ENCODE data around the gene OPHN1.

Gene OPHN1

DNA sequence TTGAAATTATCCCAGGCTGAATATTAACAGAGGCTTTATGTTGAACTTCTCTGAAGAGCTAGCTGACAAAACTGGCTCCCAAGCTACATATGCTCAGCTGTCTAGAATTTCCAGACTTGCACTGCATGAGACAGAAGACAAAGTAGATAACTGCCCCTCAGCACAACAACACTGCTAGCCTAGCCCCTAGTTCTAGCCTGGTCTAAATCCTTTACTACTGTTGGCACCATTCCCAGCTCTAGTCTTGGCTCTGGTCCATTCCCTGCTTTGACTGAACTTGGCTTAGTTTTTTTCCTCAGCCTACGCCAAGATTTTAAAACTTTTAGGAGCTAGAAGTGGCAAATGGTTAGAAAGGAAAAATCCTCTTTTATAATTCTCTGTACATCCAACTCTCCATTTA lies 7.6 kb upstream of the OPHN1 start:
- Histone ChIP-seq H3K27ac (ENCODE audit: low read depth, low read length) (no peak overlapping the region), H3K9ac (ENCODE audit: low read length) (no peak overlapping the region), H3K27me3 (ENCODE audit: control insufficient read depth, insufficient read depth, low read length) (no peaks in the 10 kb centered on the region), H3K4me1 (ENCODE audit: control insufficient read depth, insufficient read depth, low read length) (peaks cover 5% of the 10 kb centered on the region), H3K36me3 (ENCODE audit: control insufficient read depth, insufficient read depth, low read length) (no peaks in the 10 kb centered on the region), H3K4me3 (ENCODE audit: low read length) (no peak overlapping the region)

DNA sequence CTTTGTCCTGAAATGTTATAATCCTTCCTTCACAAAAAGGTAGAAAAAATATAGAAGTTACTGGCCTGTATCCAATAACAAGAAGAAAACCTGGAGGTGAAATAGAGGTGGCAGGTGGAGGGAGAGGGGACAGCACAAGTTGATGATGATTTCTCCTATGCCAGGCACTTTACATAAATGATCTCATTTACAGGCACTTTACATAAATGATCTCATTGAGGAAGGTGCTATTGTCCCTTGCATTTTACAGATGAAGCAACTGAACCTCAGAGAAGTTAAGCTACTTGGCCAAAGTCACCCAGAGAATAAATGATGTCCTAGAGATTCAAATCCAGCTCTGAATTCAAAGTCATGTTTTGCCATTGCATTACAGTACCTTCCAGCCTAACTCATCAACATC lies 7.1 kb upstream of the OPHN1 start:
- H3K36me3 ChIP-seq (ENCODE audit: control insufficient read depth, insufficient read depth, low read length) = no peaks in the 10 kb centered on the region
- H3K4me1 ChIP-seq (ENCODE audit: control insufficient read depth, insufficient read depth, low read length) = peaks cover 5% of the 10 kb centered on the region
- H3K27ac ChIP-seq (ENCODE audit: low read depth, low read length) = no peak overlapping the region
- H3K4me3 ChIP-seq (ENCODE audit: low read length) = no peak overlapping the region
- no peak overlapping the region for H3K9ac ChIP-seq (ENCODE audit: low read length)
- H3K27me3 ChIP-seq (ENCODE audit: control insufficient read depth, insufficient read depth, low read length) = no peaks in the 10 kb centered on the region

DNA sequence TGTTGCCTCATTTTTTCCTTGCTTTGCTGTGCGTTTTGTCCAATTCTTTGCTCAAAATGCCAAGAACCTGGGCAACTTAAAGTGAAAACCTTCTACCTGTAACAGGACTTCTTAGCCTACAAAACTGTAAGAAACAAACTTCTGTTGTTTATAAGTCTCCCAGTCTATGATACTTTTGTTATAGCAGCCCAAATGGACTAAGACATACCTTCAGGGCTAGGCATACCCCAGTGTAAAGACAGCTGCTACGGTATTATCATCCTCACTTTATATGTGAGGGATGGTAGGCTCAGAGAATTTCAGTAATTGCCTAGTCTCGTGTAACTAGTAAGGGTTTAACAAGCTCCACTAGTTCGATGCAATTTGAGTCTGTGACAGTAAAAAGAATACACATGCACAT lies 6.0 kb upstream of the OPHN1 start:
- Histone ChIP-seq H3K27me3 (ENCODE audit: control insufficient read depth, insufficient read depth, low read length) (no peaks in the 10 kb centered on the region), H3K36me3 (ENCODE audit: control insufficient read depth, insufficient read depth, low read length) (no peaks in the 10 kb centered on the region), H3K27ac (ENCODE audit: low read depth, low read length) (no peak overlapping the region), H3K4me1 (ENCODE audit: control insufficient read depth, insufficient read depth, low read length) (peaks cover 6% of the 10 kb centered on the region), H3K4me3 (ENCODE audit: low read length) (no peak overlapping the region), H3K9ac (ENCODE audit: low read length) (no peak overlapping the region)

DNA sequence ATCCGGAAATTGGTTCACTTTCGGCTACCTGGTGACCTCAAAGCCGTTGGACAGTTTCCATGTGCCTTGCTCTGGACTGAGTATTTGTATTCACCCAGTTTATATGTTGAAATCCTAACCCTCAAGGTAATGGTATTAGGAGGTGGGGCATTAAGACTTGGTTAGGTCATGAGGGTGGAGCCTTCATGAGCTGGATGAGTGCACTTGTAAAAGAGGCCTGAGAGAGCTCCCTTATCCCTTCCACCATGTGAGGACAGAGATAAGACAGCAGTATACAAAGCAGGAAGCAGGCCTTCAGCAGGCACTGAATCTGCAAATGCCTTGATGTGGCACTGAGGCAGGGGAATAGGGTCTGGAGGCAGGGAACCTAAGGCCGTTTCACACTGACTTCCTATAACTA lies 5.3 kb upstream of the OPHN1 start:
- Histone ChIP-seq H3K27ac (ENCODE audit: low read depth, low read length) (no peak overlapping the region), H3K9ac (ENCODE audit: low read length) (no peak overlapping the region), H3K27me3 (ENCODE audit: control insufficient read depth, insufficient read depth, low read length) (no peaks in the 10 kb centered on the region)

DNA sequence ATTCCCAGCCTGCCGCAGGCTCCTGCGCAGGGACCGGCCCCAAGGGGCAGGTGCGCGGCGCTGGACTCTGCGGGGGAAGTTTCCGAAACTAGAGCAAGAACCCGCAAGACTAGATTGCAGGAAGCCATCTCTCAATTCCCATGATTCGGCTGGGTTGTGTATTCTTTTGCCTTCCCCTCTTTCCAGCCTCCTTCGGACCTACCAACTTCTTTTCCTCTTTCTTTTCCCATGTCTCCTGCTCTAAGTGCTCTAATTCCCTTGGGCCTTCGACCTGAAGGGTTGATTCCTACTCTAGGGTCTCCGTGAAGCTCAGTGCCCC lies 645 bp upstream of the OPHN1 start:
- Histone ChIP-seq H3K4me1 (ENCODE audit: control insufficient read depth, insufficient read depth, low read length) (peaks cover 4% of the 10 kb centered on the region), H3K9ac (ENCODE audit: low read length) (no peak overlapping the region), H3K4me3 (ENCODE audit: low read length) (peak overlapping the region; percentile 76), H3K36me3 (ENCODE audit: control insufficient read depth, insufficient read depth, low read length) (no peaks in the 10 kb centered on the region), H3K27me3 (ENCODE audit: control insufficient read depth, insufficient read depth, low read length) (no peaks in the 10 kb centered on the region), H3K27ac (ENCODE audit: low read depth, low read length) (peak overlapping the region; percentile 74)

More for the DNA sequence above, 5.3 kb upstream of the OPHN1 start:
- Histone ChIP-seq H3K36me3 (ENCODE audit: control insufficient read depth, insufficient read depth, low read length) (no peaks in the 10 kb centered on the region), H3K4me1 (ENCODE audit: control insufficient read depth, insufficient read depth, low read length) (peaks cover 8% of the 10 kb centered on the region), H3K4me3 (ENCODE audit: low read length) (no peak overlapping the region)

DNA sequence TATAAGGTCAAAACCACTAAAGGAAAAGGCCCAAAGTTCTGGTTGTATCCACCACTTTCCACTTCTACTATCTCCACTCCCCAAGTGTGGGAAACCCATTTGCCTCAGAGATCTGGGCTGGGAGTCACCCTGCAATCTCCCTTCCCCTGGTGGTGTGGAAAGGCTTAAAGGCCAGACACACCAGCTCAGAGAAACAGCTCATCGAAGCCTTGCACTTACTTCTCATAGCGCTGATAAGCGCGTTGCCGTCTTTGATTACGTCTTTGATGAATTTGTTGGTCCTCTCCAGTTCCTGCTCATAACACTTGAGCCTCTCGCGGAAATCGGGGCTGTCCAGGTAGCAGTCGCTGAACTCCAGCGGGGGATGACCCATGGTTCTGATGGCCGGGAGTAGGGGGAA lies 647 bp downstream of the OPHN1 start:
- Histone ChIP-seq H3K36me3 (ENCODE audit: control insufficient read depth, insufficient read depth, low read length) (no peaks in the 10 kb centered on the region), H3K4me3 (ENCODE audit: low read length) (peak overlapping the region; percentile 76), H3K27ac (ENCODE audit: low read depth, low read length) (peak overlapping the region; percentile 74), H3K9ac (ENCODE audit: low read length) (peak overlapping the region; percentile 13), H3K27me3 (ENCODE audit: control insufficient read depth, insufficient read depth, low read length) (no peaks in the 10 kb centered on the region), H3K4me1 (ENCODE audit: control insufficient read depth, insufficient read depth, low read length) (peaks cover 4% of the 10 kb centered on the region)

DNA sequence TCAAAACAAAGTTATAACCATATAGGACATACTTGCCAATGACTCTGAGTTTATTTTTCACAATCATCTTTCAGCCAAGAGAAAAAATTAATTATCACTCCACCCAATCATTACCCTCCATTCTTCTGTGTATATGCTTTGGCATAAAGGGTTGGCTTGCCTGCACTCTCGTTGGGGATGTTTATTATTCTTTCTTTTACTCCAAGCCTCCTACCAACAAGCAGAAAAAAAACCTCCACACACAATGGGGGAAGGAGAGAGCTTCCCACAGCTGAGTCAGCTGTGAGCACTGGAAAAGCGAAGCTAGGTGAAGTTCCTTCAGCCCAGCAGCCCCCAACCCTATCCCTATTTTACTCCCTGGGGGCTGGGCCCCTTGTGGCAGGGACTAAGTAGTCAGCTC lies 1.5 kb downstream of the OPHN1 start:
- Histone ChIP-seq H3K9ac (ENCODE audit: low read length) (no peak overlapping the region), H3K4me3 (ENCODE audit: low read length) (no peak overlapping the region), H3K27me3 (ENCODE audit: control insufficient read depth, insufficient read depth, low read length) (no peaks in the 10 kb centered on the region), H3K36me3 (ENCODE audit: control insufficient read depth, insufficient read depth, low read length) (no peaks in the 10 kb centered on the region), H3K27ac (ENCODE audit: low read depth, low read length) (no peak overlapping the region), H3K4me1 (ENCODE audit: control insufficient read depth, insufficient read depth, low read length) (peaks cover 4% of the 10 kb centered on the region)

DNA sequence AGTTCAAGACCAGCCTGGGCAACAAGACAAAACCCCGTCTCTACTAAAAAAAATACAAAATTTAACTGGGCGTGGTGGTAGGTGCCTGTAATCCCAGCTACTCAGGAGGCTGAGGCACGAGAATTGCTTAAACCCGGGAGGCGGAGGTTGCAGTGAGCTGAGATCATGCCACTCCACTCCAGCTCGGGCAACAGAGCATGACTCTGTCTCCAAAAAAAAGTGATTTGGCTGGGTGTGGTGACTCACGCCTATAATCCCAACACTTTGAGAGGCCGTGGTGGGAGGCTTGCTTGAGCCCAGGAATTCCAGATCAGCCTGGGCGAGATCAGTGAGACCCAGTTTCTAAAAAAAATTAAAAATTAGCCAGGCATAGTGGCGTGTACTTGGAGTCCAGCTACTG lies 4.1 kb downstream of the OPHN1 start:
- H3K9ac ChIP-seq (ENCODE audit: low read length) = no peak overlapping the region
- no peak overlapping the region for H3K27ac ChIP-seq (ENCODE audit: low read depth, low read length)
- H3K27me3 ChIP-seq (ENCODE audit: control insufficient read depth, insufficient read depth, low read length) = no peaks in the 10 kb centered on the region
- no peaks in the 10 kb centered on the region for H3K36me3 ChIP-seq (ENCODE audit: control insufficient read depth, insufficient read depth, low read length)
- H3K4me3 ChIP-seq (ENCODE audit: low read length) = no peak overlapping the region
- peaks cover 2% of the 10 kb centered on the region for H3K4me1 ChIP-seq (ENCODE audit: control insufficient read depth, insufficient read depth, low read length)

DNA sequence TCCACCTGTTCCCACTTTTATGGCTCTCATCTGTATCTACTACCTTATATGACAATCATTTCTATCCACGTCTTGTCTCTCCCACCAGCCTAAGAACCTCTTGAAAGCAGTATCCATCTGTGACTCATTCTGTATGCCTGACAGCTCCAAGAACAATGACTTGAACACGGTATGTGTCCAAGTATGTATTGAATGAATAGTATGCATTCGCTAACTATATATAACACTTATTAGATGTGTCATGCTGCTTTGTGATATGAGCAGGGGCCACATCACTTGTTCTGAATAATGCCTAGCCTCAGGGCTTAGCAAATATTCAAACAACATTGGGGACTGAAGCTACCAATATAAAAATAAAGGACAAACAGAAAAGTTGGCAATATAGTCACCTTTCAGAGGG lies 4.9 kb downstream of the OPHN1 start:
- Histone ChIP-seq H3K4me3 (ENCODE audit: low read length) (no peak overlapping the region), H3K27me3 (ENCODE audit: control insufficient read depth, insufficient read depth, low read length) (no peaks in the 10 kb centered on the region), H3K4me1 (ENCODE audit: control insufficient read depth, insufficient read depth, low read length) (peaks cover 2% of the 10 kb centered on the region), H3K36me3 (ENCODE audit: control insufficient read depth, insufficient read depth, low read length) (no peaks in the 10 kb centered on the region), H3K27ac (ENCODE audit: low read depth, low read length) (no peak overlapping the region), H3K9ac (ENCODE audit: low read length) (no peak overlapping the region)

DNA sequence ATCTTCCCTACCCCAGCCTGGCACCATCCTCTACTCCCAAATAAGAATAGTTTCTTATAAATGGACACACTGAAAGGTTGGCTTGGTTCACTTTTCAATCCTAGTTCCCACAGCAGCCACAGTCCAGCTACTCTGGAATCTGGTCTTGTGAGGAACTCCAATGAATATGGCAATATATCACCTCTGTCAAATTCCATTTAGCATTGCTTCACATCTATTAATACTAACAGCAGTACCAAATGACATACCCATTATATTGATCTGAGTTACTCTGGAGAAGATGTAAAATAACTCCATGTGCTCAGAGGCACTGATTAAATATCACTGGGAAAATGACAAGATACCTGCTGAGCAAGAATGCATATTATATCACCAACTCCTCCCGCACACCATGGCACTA lies 8.6 kb downstream of the OPHN1 start:
- Histone ChIP-seq H3K4me1 (ENCODE audit: control insufficient read depth, insufficient read depth, low read length) (peaks cover 2% of the 10 kb centered on the region), H3K36me3 (ENCODE audit: control insufficient read depth, insufficient read depth, low read length) (no peaks in the 10 kb centered on the region), H3K4me3 (ENCODE audit: low read length) (no peak overlapping the region), H3K27ac (ENCODE audit: low read depth, low read length) (no peak overlapping the region), H3K9ac (ENCODE audit: low read length) (no peak overlapping the region), H3K27me3 (ENCODE audit: control insufficient read depth, insufficient read depth, low read length) (no peaks in the 10 kb centered on the region)

DNA sequence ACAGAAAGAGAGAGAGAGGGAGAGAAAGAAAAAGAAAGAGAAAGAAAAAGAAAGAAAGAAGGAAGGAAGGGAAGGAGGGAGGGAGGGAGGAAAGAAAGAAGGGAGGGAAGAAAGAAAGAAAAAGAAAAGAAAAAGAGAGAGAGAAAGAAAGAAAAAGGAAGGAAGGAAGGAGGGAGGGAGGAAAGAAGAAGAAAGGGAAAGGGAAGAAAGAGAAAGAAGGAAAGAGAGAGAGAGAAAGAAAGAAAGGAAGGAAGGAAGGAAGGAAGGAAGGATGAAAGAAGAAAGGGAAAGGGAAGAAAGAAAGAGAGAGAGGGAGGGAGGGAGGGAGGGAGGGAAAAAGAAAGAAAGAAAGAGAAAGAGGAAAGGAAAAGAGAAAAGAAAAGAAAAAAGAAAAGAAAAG lies 10.8 kb downstream of the OPHN1 start:
- no peak overlapping the region for H3K9ac ChIP-seq (ENCODE audit: low read length)
- H3K27ac ChIP-seq (ENCODE audit: low read depth, low read length) = no peak overlapping the region
- no peak overlapping the region for H3K4me3 ChIP-seq (ENCODE audit: low read length)
- H3K4me1 ChIP-seq (ENCODE audit: control insufficient read depth, insufficient read depth, low read length) = peaks cover 2% of the 10 kb centered on the region
- H3K27me3 ChIP-seq (ENCODE audit: control insufficient read depth, insufficient read depth, low read length) = no peaks in the 10 kb centered on the region
- no peaks in the 10 kb centered on the region for H3K36me3 ChIP-seq (ENCODE audit: control insufficient read depth, insufficient read depth, low read length)

DNA sequence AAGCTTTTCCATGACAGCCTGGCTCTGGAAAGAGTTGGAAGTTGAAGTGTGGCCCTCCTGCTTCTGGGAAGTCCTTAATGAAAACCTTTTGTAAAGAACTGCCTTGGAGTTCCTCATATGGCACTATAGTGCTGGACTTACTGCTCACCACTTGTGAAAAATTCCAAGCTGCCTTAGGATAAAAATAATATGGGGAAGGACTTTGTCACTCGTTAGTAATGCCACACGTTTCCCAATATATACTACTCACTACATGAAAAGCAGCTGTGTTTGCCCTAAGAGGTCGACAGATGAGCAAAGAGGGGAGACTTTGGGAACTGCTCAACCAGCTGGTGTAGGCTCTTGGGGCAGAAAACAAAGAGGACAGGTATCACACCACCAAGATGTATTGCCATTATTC lies 11.7 kb downstream of the OPHN1 start:
- Histone ChIP-seq H3K9ac (ENCODE audit: low read length) (no peak overlapping the region), H3K27ac (ENCODE audit: low read depth, low read length) (no peak overlapping the region), H3K27me3 (ENCODE audit: control insufficient read depth, insufficient read depth, low read length) (no peaks in the 10 kb centered on the region), H3K4me1 (ENCODE audit: control insufficient read depth, insufficient read depth, low read length) (peaks cover 2% of the 10 kb centered on the region), H3K36me3 (ENCODE audit: control insufficient read depth, insufficient read depth, low read length) (no peaks in the 10 kb centered on the region), H3K4me3 (ENCODE audit: low read length) (no peak overlapping the region)

DNA sequence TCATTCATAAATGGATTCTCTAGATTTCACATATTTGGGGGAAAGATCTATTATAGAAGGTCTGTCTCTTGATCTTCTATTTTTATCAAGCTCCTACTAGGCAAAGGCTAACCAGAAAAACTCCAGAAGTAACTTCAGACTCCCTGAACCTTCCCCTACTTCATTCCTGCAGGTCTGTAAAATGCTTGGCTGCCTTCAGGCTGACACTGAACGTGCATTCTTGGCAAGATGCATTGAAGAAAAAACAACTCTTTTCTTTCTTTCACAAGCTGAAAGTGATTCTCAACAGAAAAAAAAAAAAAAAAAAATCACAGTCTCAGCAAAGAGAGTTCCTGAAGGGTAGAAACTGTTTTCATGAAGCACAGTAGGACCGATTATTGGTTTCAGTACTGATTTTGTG lies 12.7 kb downstream of the OPHN1 start:
- H3K27me3 ChIP-seq (ENCODE audit: control insufficient read depth, insufficient read depth, low read length) = no peaks in the 10 kb centered on the region
- peaks cover 2% of the 10 kb centered on the region for H3K4me1 ChIP-seq (ENCODE audit: control insufficient read depth, insufficient read depth, low read length)
- no peaks in the 10 kb centered on the region for H3K36me3 ChIP-seq (ENCODE audit: control insufficient read depth, insufficient read depth, low read length)

DNA sequence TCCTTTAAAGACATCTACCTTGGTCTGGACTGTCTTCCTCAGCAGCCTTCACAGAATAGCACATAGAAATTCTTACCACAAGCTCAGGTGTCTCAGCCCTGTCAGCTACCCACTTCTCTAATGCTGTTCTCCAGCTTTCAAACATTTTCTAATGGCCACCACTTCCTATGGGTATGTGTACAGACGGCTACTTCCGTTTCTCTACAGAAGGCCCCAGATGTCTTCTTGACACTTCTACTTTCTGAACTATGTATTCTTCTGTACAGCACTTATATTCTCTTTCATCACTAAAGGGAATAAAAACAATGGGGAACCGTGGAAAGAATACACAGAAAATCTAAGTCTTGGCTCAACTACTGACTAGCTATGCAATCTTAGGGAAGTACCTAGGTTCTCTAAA lies 13.3 kb downstream of the OPHN1 start:
- H3K27ac ChIP-seq (ENCODE audit: low read depth, low read length) = no peak overlapping the region
- H3K4me3 ChIP-seq (ENCODE audit: low read length) = no peak overlapping the region
- H3K4me1 ChIP-seq (ENCODE audit: control insufficient read depth, insufficient read depth, low read length) = peaks cover 2% of the 10 kb centered on the region
- H3K9ac ChIP-seq (ENCODE audit: low read length) = no peak overlapping the region
- H3K27me3 ChIP-seq (ENCODE audit: control insufficient read depth, insufficient read depth, low read length) = no peaks in the 10 kb centered on the region
- H3K36me3 ChIP-seq (ENCODE audit: control insufficient read depth, insufficient read depth, low read length) = no peaks in the 10 kb centered on the region

More for the DNA sequence above, 12.7 kb downstream of the OPHN1 start:
- no peak overlapping the region for H3K9ac ChIP-seq (ENCODE audit: low read length)
- H3K27ac ChIP-seq (ENCODE audit: low read depth, low read length) = no peak overlapping the region
- no peak overlapping the region for H3K4me3 ChIP-seq (ENCODE audit: low read length)

Measured in rectal smooth muscle tissue (tissue), 1 donor.